GM12874 (cell line): ENCODE data around the gene NDEL1.

Experiments
- TF ChIP-seq, protein P1 (sequence below): IDR thresholded peaks from 2 replicates; pipeline ENCODE4 v1.5.1; 2011; ENCODE audit warnings: low read depth, mild to moderate bottlenecking, control low read depth, low read length, moderate library complexity; ENCODE audit not compliant: insufficient read depth

NDEL1 gene

DNA sequence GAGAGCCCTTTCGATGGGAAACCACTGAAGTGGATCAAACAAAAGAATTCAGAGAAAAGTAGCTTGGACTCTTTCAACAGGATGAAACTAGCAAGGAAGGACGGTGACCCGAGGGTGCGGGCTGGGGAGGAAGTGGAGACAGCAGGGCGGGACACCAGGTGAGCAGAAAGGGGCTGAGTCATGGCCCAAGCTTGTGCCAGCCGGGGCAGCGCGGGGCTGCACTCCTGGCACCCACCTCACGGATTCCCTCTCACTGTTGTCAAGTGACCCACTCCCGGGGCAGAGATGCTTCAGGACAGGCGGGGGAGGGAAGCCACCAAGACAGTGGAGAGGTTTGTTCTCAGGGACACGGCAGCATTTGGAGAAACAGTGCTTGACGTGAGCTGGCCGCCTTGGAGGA, 27.3 kb upstream of the NDEL1 start:
- TF ChIP-seq, protein P1, sequence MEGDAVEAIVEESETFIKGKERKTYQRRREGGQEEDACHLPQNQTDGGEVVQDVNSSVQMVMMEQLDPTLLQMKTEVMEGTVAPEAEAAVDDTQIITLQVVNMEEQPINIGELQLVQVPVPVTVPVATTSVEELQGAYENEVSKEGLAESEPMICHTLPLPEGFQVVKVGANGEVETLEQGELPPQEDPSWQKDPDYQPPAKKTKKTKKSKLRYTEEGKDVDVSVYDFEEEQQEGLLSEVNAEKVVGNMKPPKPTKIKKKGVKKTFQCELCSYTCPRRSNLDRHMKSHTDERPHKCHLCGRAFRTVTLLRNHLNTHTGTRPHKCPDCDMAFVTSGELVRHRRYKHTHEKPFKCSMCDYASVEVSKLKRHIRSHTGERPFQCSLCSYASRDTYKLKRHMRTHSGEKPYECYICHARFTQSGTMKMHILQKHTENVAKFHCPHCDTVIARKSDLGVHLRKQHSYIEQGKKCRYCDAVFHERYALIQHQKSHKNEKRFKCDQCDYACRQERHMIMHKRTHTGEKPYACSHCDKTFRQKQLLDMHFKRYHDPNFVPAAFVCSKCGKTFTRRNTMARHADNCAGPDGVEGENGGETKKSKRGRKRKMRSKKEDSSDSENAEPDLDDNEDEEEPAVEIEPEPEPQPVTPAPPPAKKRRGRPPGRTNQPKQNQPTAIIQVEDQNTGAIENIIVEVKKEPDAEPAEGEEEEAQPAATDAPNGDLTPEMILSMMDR, result no peak

DNA sequence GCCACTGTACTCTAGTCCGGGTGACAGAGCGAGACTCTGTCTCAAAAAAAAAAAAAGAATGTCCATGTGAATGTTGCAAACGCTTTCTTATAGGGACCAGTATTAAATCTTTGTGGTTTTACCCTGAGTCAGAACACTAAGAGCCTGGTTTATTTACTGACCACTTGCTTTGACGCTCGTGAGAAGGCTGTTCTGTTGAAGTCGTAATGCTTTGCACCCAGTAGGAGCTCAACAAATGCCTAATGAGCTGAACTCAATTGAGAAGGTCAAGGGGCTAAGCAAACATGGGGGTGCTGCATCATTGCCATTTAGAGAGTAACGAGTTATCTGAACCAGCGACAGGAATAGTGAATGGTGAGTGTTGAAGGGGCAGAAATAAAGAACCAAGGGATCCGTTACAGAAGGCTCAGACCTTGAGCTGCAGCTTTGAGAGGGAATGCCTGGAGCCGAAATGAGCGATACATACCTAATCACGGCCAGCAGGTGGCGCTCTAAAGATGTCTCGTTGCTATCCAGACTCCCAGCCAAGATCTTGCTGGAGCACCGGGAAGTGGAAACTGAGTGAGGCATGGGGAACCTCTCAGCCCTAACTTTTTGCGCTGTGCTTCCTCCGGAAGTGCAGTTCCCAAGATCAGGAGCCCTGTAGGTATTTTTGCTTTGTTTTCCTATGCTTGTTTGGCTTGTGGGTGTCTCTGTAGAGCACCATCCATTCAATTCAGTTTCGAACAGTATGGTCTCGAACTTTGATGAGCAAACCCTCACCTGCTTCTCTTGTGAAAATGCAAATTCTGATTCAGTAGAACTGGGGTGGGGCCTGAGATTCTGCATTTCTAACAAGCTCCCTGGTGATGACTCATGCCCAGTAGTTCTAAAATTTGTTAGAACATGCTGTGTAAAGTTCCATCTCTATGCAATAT, 25.5 kb upstream of the NDEL1 start:
- TF ChIP-seq, protein P1, result peak; percentile 87

DNA sequence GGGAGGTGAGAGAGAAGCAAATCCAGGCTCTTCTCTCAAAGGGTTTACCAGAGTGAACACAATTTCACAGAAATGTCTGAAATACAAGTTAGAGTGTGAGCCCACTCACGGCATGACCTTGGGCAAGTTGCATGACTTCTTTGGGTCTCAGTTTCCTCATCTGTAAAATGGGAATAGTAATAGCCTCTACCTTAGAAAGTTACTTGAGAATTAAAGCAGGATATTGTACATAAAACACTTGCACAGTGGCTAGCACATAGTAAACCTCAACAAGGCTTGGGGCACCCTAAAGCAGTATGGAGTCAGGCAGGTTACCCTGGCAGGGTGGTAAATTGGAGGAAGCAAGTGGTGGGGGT, 24.8 kb upstream of the NDEL1 start:
- TF ChIP-seq, protein P1, result no peak

DNA sequence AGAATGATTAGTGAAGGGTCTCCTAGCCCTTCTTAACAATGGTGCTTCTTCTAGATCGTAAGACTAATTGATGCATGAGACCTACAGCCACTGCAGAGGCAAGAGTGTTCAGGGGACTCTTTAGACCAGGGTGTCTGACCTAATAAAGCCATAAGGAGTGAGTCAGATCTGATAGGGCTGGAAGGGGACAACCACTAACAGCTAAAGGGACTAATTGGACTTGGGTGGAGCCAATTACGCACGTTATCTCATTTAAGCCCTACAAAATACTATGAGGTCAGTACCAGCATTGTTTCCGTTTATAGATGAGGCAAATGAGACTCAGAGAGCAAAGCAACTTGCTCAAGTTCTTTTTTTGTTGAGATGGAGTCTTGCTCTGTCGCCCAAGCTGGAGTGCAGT, 23.6 kb upstream of the NDEL1 start:
- TF ChIP-seq, protein P1, result no peak

DNA sequence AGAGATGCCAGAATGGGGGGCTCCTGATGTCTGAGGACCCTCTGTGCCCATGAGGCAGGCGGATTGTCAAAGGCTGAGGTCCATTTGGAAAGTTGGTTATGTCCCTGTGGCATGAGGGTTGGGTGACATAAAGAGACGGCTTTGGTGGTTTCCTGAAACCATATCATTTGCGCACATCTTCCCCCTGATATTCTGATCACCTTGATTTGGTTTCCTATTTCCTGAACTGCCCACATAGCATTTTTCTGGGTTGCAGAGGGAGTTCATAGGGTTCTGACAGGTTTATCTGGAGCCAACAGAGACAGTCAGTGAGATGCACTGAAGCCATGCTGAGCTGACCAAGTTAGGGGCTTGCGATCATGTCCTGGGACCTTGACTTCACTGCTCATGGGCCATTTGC, 22.4 kb upstream of the NDEL1 start:
- TF ChIP-seq, protein P1, result no peak

DNA sequence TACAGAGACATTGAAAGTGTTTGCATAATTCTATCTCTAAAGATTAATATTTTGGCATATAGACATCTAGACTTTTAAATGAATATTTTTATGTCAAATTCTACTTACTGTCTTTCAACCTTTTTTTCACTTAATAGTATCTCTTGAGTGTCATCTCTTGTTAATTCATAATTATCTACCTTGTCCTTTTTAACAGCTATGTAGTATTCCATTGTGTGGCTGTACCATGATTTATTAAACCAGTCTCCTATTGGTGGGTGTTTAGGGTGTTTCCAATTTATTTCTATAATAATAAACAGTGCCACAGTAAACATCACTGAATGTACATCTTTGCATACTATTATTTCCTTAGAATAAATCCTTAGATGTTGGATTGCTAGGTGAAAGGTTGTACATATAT, 21.7 kb upstream of the NDEL1 start:
- TF ChIP-seq, protein P1, result no peak

DNA sequence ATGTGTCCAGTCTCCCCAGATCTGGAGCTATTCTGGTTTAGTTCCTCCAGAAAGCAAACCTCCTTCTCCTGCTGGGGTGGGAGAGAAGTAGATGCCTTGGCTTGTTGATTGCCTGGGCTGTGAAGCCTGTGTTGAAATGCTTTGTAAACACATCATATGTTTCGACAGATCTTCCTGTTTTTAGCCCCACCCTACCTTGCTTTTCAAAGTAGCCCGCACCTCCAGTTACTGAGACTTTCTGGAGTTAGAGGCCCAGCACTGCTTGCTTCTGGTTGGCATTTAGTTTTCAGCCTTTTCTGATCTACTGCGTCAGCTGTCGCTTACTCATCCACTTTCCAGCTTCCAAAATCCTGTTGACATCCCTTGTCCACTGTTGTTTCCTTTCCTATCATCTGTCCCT, 17.9 kb upstream of the NDEL1 start:
- TF ChIP-seq, protein P1, result no peak

DNA sequence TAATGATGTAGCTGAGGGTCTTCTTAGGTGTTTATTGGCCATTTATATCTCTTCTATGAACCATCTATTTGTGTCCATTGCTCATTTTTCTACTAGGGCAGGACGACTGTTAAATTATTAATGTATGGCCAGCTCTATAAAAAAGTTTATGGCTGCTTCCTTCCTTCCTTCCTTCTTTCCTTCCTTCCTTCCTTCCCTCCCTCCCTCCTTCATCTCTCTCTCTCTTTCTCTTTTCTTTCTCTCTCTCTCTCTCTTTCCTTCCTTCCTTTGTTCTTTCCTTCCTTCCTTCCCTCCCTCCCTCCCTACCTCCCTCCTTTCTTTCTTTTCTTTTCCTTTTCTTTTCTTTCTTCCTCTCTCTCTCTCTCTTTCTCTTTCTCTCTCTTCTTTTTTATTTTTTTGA, 17.2 kb upstream of the NDEL1 start:
- TF ChIP-seq, protein P1, result no peak
